Measurements from ENCODE around the gene GP5.

GP5 gene, protein sequence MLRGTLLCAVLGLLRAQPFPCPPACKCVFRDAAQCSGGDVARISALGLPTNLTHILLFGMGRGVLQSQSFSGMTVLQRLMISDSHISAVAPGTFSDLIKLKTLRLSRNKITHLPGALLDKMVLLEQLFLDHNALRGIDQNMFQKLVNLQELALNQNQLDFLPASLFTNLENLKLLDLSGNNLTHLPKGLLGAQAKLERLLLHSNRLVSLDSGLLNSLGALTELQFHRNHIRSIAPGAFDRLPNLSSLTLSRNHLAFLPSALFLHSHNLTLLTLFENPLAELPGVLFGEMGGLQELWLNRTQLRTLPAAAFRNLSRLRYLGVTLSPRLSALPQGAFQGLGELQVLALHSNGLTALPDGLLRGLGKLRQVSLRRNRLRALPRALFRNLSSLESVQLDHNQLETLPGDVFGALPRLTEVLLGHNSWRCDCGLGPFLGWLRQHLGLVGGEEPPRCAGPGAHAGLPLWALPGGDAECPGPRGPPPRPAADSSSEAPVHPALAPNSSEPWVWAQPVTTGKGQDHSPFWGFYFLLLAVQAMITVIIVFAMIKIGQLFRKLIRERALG

DNA sequence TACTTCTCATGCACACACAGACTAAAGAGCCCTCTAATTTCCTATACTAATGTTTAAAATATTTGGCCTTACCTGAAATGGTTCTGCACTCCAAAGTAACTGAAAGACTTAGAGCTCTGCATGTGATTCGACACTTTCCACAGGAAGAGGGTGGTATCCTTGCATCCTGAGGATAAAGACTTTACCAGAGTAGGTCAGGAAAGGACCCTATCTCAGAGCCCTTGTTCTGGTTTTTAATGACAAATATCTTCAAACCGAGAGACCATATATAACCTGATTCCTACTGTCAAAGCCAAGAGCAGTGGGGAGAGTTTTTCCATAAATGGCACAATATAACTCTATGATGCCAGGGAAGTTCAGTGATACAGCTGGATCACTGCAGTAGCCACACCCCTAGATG, at the start of gene GP5:
Gene GP5 (minus strand): TSS at position 101 of the 400 bp plus-strand sequence. CDS start 984 bp downstream, outside the sequence.
- H3K4me3 ChIP-seq (ENCODE audit: low read depth, low read length) = no peak within 1 kb of the TSS
- TF ChIP-seq, protein P1, sequence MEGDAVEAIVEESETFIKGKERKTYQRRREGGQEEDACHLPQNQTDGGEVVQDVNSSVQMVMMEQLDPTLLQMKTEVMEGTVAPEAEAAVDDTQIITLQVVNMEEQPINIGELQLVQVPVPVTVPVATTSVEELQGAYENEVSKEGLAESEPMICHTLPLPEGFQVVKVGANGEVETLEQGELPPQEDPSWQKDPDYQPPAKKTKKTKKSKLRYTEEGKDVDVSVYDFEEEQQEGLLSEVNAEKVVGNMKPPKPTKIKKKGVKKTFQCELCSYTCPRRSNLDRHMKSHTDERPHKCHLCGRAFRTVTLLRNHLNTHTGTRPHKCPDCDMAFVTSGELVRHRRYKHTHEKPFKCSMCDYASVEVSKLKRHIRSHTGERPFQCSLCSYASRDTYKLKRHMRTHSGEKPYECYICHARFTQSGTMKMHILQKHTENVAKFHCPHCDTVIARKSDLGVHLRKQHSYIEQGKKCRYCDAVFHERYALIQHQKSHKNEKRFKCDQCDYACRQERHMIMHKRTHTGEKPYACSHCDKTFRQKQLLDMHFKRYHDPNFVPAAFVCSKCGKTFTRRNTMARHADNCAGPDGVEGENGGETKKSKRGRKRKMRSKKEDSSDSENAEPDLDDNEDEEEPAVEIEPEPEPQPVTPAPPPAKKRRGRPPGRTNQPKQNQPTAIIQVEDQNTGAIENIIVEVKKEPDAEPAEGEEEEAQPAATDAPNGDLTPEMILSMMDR (IDR thresholded peaks at IDR 0.05; ENCODE audit: borderline replicate concordance, insufficient read depth, low read depth, low read length) = no peak

DNA sequence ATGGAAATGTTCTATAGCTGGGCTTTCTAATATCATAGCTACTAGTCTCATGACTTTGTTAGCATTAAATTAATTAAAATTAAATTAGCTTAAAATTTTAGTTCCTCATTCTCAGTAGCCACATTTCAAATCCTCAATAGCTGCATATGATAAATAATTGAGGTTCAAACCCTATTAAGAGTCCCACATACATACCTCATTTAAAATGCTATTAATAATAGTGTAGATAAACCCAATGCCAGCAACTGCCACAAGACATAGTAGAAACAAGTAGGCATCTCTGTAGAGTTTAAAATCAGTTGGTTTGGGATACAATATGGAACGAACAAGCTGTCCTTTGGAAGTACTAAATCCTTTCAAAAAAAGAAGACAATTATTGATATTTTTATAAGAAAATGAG, 48.6 kb upstream of the GP5 start:
- no peak overlapping the region for H3K4me3 ChIP-seq (ENCODE audit: low read depth, low read length)
- TF ChIP-seq, protein P1 (IDR thresholded peaks at IDR 0.05; ENCODE audit: borderline replicate concordance, insufficient read depth, low read depth, low read length) = no peak

DNA sequence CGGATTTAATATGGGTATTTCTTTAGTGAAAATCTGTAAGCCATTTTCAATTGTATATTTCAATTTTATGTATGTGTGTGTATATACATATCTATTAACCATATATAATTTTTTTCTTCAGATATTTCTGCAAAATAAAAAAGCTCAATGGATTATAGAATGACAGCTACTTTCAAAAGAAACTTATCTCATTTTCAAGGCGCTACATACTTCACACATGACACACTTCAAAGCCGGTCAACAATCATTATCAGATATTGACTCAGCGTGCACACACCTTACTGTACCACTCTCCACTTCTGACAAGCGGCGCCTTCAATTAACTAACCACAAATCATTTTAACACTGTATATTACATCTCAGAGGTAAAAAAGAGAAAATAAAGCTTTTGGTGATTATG, 48.1 kb upstream of the GP5 start:
- TF ChIP-seq, protein P1 (IDR thresholded peaks at IDR 0.05; ENCODE audit: borderline replicate concordance, insufficient read depth, low read depth, low read length) = no peak
- H3K4me3 ChIP-seq (ENCODE audit: low read depth, low read length) = no peak overlapping the region

DNA sequence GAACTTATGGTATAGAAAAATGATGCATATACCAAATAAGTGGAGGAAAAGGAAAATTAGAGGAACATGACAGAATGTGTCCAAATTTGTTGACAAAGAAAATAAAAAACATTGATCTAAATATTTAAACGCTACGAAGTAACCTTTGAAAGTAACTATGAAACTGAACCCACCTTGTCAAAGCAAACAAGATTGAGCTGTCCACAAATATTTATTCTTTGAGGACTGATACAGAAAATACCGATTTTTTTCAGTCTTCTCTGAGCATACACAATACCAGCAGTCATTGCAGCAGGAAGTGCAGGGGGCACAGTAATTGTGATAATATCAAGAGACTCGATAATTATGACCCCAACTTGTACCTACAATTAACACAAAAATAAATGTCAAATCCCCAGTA, 47.7 kb upstream of the GP5 start:
- no peak overlapping the region for H3K4me3 ChIP-seq (ENCODE audit: low read depth, low read length)
- TF ChIP-seq, protein P1 (IDR thresholded peaks at IDR 0.05; ENCODE audit: borderline replicate concordance, insufficient read depth, low read depth, low read length) = no peak

DNA sequence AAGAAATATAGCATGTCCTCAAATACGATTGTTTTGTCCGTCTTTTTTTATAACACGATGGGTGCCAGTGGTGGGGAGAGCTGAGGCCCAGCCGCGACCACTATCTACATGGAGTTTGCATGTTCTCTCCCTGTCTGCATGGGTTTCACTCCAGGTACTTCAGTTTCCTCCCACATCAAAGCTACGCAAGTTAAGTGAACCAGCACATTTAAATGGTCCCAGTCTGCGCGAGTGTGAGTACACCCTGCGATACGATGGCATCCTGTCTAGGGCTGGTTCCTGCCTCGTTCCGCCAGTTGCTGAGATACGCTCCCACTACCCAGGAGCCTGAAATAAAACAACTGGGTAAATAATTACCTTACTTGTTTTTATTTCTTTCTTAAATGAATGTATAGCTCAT, 47.1 kb upstream of the GP5 start:
- TF ChIP-seq, protein P1 (IDR thresholded peaks at IDR 0.05; ENCODE audit: borderline replicate concordance, insufficient read depth, low read depth, low read length) = no peak
- no peak overlapping the region for H3K4me3 ChIP-seq (ENCODE audit: low read depth, low read length)

DNA sequence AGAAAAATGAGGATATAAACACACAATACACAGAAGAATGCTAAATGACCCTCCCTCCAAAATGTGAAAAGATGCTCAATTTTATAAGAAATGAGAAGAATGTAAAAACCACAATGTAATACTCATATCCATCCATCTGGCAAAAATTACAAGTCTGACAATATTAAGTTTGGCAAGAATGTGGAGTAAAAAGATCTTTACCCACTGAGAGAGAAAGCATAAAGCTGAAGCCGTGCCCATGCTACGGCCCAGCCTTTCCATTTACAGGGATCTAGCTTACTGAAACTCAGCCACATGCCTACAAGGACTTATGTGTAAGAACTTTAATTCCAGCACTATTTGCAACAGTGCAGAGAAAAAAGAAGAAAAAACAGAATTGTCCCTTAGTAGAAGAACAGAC, 44.8 kb upstream of the GP5 start:
- no peak overlapping the region for H3K4me3 ChIP-seq (ENCODE audit: low read depth, low read length)

More for the DNA sequence above, 44.8 kb upstream of the GP5 start:
- TF ChIP-seq, protein P1 (IDR thresholded peaks at IDR 0.05; ENCODE audit: borderline replicate concordance, insufficient read depth, low read depth, low read length) = no peak

Data from GM12875 (cell line).